ENCODE data around the gene CRHR1.

The CRHR1 gene

DNA sequence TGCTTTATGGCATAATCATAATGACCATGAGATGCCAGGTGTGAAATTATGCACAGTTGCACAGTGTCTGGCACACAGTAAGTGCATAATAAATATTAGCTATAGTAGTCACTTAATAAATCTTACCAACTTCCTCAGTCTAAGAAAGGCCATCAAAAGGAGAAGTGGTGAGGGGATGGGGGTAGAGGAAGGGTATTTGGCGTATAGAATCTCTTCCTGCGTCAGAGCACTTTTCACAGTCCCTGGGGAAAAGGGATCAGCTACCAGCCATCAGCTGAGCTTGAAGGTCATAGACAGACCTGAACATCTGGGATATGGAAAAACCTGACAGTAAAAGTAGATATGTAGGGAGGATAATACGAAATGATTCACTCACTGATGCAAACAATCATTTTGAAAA lies 5.8 kb downstream of the CRHR1 start:
- DNase-seq (ENCODE audit: low read depth in 2 of 2), result no peak

DNA sequence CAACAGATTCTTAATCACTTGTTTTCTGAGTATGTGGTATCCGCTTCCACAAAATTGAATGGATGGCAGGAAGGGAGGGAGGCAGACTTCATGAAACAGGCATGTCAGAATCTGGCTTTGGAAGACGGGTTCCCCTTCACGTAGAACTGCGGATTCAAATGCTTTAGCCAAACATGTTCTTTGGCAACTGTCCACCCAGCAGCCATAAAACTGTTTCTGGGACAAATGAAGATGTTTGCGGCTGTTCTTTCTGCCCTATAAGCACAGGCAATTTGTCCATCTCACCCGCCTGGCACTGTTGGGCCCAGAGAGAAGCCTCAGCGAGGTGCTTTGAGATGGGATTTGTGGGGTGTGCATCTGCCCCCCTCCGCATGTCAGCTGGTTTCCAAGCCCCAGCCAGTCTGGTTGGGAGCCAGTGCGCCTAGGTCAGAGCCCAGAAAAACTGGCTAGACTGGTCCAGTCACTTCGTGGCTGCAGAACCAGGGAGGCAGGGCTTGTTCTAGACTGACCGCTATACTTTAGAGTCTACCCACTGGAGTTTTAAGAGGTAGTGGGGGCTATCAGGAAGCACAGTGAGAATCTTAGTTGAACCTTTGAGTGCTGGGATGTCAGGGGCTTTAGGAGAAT lies 6.3 kb downstream of the CRHR1 start:
- no peak for DNase-seq (ENCODE audit: low read depth in 2 of 2)

DNA sequence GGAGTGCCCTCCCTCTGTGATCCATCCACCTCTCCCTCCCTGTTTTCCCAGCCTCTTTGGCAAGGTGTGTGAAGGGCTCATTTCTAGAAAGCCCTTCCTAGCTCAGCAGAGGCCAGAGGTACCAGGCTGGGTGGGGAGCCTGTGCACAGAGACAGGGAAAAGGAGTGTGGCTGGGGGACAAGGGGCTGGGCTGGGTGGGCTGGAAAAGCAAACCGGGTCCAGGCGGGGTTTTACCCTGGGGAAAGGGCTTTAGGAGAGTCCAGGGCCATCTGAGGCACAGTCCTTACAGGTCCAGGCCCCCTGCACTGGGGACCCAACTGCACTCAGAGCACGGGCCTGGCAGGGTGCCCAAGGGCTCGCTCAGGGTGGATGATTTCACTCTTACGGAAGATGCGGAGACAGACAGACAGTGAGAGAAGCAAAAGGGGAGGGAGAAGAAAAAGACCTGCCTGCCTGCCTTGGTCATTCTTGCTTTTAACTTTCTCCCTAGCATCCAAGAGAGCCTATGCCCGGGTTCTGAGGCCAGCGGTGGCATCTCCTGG lies 7.0 kb downstream of the CRHR1 start:
- DNase-seq (ENCODE audit: low read depth in 2 of 2), result no peak

DNA sequence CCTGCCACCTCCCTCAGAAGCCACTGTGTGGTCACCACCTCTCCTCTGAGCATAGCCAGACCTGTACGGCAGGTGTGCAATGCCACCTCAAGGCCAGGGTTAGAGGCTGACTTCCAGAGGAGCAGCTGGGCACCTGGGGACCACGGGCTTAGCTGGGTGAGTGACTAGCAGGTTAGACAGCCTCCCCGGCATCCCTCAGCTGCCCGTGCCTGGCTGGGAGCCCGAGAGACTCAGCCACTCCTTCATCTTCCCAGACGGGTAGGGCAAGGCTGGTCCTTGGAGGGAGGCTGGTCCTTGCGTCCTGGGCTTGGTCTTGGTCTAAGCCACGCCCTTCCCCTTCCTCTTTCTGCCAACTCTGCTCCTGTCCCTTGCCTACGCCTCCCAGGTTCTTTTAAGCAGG lies 7.8 kb downstream of the CRHR1 start:
- DNase-seq (ENCODE audit: low read depth in 2 of 2), result no peak

DNA sequence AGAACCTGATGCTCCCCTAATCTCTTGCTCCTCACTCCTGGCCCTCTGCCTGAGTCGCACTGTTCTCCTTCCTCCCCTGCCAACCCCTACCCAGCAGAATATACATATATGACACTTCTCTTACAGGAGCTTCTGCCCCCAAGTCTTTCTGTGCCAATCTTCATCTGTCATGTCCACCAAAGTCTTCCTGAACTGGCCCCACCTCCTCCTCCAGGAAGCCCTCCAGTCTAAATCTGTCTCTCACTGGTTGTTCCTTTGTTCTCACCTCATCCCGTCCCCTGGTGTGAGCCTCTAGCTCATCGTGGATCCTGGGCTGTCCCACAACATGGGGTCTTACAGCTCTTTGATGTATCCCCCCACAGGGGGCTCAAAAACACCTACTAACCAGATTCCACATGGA lies 8.3 kb downstream of the CRHR1 start:
- no peak for DNase-seq (ENCODE audit: low read depth in 2 of 2)

DNA sequence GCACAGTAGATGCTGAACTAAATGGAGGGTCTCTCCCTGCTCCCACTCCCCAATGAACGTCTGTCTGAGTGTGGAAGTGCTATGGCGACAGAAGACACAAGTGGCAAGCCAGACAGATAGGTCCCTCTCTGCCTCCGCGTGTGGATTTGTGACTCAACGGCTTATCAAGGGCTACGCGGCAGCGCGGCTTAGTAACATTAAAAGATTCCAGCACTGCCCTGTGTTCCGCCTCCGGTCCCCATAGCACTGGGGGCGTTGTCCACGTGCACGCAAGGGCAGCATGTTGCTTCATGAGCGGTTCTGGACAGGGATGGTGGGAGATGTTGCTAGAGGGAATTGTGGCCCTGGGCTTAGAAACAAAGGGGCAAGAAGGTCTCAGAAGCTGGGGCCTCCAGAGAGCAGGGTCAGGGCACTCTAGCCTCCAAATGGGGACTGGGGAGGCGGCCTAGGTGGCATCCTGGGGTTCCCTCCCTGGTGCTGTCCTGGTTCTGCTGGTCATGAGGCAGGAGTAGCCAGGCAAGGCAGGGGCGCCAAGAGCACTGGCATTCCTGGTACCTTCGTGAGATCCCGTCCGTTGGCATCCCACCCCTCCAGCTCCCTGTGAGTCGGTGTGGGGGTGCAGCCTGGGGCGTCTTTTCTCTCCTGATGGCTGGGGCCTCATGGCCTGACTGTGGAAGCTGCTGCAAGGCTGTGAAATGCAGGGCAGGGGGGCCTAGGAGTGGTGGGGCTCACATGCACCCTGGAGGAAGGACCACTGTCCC lies 9.1 kb downstream of the CRHR1 start:
- no peak for DNase-seq (ENCODE audit: low read depth in 2 of 2)

DNA sequence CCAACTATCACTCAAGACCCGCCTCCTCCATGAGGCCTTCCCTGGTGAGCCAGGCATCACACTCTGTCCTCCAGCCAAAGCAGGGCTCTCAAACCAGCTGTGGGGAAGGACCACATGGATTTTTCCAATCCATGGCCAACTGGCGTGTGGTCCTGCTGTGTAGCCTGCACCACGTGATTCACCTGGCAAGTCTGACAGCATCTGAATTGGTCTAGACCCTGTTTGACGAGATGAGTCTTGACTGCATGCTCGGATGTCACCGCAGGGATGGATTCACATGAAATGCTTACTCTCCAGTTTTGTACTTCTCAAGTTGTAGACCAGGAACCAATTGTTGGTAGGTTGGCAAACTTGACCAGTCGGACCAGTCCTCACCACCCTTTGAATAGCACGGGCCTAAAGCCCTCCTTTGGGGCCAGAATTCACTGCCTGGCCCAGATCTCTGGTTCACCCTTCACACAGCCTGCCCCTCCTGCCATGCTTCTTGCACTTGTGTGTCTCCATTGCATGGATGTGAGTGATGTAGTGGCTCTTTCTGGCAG lies 9.9 kb downstream of the CRHR1 start:
- no peak for DNase-seq (ENCODE audit: low read depth in 2 of 2)

DNA sequence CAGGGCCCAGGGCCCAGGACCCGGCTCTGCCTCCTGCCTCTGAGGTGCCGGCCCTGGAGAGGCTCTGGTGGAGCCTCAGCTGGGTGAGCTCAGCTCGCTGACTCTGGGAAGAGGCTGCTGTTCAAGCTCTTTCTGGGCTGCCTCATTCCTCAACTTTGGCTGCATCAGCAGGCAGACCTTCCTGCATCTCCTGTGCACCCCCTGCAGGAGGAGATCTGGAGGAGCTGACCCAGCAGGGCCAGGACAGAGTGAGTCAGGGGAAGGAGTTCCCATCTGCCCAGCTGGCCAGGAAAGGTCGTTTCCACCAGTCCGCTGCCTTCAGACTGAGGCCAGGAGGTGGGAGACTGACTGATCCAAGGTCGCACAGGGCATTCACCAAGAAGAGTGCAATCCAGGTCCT lies 10.7 kb downstream of the CRHR1 start:
- no peak for DNase-seq (ENCODE audit: low read depth in 2 of 2)

DNA sequence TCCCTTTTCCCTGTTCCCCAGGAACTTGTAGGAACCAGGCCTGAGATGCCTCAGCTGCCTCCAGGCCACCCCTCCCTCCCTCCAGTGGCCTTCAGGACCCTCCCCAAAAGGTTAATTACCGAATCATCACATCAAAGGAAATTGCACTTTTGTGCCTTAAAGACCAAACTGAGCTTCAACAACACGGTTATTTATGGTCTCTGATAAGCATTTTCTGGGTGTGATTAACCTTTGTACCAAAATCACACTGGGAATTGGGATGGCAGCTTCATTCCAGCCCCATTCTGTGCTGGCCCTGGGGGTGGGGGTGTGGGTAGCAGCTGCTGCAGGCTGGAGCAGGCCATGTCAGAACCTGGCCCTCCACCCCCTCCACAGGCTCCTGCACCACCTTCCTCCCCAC lies 16.7 kb downstream of the CRHR1 start:
- DNase-seq (ENCODE audit: low read depth in 2 of 2), result no peak

DNA sequence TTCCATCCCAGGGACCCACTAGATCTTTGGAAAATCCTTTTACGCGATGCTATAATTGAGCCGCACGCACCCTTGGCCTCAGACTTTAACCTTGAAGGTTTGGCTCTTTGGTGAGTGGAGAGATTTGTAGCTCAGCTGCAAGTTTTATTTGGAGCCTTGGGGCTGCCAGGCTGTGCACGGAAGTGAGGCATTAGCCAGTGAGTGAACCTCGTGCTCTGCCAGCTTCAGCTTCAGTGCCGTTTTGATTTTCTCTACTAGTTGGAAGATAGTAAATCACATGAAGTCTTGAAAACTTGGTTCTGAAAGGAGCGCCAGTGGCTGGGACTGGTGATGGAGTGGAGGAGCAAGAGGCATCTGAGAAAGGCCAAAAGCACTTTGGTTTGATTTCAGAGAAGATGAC lies 17.3 kb downstream of the CRHR1 start:
- no peak for DNase-seq (ENCODE audit: low read depth in 2 of 2)

DNA sequence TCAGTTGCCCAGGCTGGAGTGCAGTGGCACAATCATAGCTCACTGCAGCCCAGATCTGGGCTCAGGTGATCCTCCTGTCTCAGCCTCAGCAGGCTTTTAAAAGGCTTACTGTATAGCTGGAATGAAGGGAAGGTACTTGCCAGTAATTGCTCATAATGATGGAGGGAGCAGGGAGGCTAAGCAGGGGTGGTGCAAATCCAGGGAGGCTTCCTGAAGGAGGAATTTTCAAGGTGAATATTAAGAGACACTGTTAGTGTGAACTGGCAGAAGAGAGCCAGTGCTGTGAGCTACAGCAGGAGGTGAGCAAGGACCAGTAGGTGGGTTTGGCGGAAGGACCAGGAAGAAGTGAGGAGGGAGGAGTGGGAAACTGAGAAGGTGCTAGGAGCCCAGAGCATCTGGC lies 24.7 kb downstream of the CRHR1 start:
- DNase-seq (ENCODE audit: low read depth in 2 of 2), result no peak

DNA sequence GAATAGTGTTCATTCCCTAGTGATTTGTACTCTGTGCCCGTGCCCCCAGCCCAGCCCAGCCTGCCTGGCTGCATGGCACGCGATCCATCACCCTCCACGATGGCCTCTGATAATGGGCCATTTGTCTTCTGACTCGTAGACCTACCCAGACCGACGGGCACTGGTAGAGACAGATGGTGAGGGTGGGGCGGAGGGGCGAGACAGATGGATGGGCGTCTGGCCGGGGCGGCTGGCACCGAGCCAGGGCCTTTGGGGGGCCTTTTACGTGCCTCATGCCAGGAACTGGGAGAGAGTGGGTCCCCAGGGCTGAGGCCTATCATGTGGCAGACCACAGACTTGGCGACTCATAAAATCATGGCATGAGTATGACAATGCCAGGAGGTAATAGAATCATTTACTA lies 25.4 kb downstream of the CRHR1 start:
- no peak for DNase-seq (ENCODE audit: low read depth in 2 of 2)

DNA sequence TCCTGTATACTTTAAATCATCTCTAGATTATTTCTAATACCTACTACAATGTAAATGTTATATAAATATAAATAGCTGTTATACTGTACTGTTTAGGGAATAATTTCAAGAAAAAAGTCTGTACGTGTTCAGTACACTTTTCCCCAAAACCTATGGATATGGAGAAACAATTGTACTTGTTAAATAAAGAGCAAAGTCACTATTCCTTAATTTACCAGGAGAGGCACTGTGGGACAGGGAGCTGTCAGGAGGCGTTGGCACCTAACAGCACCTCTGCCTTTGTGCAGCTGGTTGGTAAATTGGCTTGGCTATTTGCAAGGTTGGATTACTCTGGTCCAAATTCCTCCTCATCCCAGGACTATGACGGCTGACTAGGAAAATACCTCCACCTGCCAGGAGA lies 28.0 kb downstream of the CRHR1 start:
- no peak for DNase-seq (ENCODE audit: low read depth in 2 of 2)

DNA sequence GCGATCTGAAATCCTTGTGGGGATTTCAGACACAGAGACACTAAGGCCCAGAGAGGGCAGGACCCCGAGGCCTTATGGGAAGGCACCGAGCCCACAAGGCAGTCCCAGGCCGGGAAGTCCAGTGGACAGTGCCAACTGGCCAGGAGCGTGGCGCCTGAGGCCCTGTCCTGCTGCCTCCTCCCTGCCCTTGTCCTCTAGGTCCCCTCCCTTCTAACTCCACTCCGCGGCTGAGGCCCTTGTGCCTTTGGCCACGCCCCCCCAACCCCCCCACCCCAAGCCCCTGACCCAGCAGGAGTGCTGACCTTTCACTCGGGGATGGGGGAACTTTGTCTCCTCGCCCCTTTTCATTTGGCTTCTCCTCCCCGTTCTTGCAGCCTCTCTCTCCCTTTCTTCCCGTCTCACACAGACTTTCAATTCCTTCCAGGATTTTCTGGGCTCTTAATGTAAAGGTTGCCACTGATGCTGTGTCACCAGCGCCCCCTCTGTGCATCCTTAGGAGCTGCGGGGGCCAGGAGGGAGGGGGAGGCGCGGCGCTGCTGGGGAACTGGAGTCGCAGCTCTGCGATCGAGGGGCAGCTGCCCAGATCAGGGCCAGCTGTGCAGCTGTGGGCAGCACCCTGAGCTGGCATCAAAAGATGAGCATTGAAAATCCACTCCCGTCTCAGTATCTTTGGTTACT lies 29.1 kb downstream of the CRHR1 start:
- DNase-seq (ENCODE audit: low read depth in 2 of 2), result no peak

DNA sequence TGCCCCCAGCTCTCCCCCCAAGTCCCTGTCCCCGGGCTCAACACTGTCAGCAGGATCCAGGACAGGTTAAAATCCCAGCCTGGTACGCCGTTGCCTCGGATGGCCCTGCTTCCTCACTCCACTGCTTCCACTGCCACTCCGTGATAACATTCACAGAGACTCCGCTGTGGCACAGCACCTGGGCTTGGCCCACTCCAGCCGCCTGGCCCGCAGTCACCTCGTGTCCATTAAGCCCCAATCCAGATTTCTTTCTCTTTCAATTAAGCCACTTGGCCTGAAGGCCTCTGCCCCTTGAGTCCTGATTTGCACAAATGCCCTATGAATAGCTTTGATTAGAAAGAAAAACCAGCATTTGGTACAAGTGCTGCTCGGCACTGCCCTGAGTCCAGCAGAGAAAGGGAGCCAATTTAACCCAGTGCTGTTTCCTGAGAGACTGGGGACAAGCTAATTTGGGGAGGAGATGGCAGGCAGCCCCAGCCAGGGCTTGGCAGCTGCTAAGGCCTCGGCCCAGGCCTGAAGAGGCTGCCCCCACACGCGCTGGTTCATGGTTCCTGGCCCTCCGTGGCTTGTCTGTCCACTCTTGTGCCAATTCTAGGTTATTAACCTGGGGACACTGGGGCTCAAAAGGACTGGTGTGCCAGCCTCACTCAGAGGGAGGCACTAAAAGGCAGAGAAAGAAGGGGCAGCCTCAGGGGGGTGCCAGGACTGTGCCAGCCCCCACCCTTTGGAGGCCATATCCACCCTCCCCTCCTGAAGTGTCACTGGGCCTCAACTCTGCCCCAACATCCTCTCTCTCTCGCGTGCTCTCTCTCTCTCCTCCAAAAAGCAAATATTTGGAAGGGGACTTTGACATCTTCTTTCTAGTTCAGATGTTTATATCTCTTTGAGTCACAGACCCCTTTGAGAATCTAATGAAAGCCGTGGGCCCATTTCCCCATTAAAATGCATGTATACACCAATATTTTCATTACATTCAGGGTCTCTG lies 30.8 kb downstream of the CRHR1 start:
- DNase-seq (ENCODE audit: low read depth in 2 of 2), result no peak

DNA sequence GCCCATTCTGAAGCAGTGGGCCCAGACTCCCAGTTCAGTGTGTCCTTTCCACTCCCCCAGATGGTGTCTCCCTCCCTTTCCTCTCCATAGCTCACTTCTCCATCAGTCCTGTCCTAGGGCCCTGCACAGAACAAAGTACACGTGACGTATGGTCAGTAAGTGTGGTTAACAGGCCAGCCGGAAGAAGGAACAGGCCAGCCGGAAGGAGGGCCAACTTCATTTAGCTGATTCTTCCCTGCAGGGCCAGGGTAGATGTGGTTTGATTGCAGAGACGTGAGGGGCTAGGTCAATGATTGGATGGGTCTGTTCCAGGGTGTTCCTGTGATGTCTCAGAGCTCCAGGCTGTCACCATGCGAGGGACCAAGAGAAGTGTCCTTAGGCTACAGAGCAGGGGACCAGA lies 31.6 kb downstream of the CRHR1 start:
- no peak for DNase-seq (ENCODE audit: low read depth in 2 of 2)

DNA sequence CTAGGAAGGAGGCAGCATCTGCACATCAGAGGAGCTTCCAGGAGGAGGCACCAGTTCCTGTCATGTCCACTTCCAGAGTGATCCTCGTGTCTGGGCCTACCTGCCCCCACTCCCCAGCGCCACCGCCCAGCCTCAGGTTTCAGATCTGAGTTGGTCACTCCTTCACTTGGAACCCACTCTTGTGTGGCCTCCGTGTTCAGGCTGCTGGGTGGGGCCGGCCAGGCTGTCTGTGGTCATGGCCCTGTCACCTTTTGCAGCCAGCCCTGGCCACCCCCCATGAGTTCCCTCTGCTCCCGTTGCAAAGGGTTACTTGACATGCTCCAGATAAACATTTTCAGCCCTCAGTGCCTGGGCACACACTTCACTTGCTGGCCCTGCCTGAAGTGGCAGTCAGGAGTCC lies 33.9 kb downstream of the CRHR1 start:
- DNase-seq (ENCODE audit: low read depth in 2 of 2), result no peak

DNA sequence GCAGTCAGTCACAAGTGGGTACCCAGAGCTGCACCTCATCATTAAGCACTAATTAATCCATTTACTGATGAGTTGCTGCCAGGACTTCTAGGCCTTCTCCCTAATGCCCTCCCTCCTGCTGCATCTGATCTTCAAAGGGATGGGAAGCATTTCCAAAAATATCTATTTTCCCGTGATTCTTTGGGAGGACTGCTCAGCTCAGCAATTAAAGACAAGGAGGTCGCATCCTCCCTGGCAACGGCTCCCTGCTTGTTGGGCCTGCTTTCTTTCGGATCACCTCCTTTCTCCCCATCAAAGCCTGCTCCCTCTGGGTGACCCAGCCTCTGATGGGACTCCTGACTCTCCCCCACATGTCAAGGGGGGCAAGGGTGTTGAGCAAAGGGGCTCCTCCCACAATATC lies 34.6 kb downstream of the CRHR1 start:
- DNase-seq (ENCODE audit: low read depth in 2 of 2), result no peak

DNA sequence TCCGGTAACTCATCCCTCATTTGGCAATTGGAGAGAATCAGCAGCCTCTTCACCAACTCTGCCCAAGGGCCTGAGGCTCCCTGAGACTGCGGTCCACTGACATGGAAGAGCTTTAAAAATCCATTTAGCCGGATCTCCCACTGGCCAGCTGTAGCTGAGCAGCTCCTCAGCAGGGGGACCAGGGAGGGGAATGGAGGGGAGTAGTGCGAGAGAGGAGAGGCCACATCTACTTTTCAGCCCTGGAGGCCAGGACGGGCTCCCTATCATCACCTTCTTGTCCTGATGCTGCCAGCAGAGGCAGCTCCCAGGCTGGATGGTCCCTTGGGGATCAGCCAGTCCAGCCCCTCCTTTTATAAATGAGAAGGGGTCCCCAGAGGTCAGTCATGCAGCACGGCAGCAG lies 35.5 kb downstream of the CRHR1 start:
- no peak for DNase-seq (ENCODE audit: low read depth in 2 of 2)

DNA sequence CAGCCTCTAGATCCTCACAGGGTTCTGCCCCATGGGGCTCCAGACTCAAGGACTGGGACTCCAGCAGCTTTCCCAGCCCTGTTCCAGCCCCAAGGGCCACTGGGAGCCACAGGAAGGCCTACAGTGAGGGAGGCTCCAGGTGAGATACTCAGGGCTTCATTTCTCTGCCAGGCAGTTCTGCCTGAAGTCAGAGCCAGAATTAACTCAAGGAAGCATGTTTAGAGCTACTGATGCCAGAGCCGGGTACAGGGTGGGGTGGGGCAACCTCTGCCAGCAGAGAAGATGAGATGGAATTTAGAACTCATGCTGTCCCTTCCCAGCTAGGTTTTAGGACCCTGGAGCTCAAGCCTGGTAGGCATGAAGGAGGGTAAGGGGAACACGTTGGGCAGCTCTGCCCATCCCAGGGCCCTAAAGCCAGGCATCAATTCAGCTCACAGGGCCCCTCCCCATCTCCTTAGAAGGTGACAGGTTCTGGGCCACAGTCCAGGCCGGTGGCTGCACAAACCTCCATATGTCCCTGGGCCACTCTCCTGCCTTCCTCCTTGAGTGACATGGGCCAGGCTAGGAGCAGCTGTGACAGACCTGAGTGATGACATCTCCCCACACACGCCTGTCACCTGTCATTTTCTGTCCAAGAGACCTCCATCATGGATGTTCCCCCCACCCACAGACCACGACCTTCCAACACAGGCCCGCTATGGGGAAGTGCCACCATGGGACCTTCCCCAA lies 36.1 kb downstream of the CRHR1 start:
- no peak for DNase-seq (ENCODE audit: low read depth in 2 of 2)

DNA sequence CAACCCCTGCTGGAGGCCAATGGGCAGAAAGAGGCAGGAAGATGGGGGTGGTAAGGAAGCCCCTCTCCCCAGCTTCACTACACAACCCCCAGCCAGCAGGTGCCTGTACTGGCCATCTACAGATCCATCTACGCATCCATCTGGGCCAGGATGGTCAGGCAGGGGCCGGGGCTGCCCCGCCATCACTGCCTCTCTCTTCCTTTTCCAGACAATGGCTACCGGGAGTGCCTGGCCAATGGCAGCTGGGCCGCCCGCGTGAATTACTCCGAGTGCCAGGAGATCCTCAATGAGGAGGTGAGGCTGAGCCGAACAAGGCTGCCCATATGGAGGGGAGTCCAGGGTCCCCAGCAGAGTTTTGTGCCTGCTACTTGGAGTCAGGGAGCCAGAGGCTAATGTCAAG lies 37.0 kb downstream of the CRHR1 start:
- no peak for DNase-seq (ENCODE audit: low read depth in 2 of 2)
